Activated T-cell treated with anti-CD3 and anti-CD28 coated beads, Interleukin-2, amount 50 U/mL, for 4 hours (primary cell): Measurements from ENCODE around the gene DGKH. TPM values are rescaled to one million over a fixed set of nuclear protein-coding genes. Genes with fewer than 3 reads are reported as not detected.
"Not testable (repeated sequence)": the region's sequence is repeated elsewhere in the genome, so short reads cannot be mapped to it uniquely, and the experiment has no call there.

Source experiments
- ATAC-seq, 2 donors: fragments of 200-7000 bp; cut with Tn5 transposase; one replicate each; pipeline ENCODE4 v1.10.0; 2021
- DNase-seq: peaks from one replicate; pipeline ENCODE4 v3.0.0-alpha.2; 2020
- H3K27me3 Mint-ChIP-seq: one replicate; pipeline ENCODE4 v1.8.0; 2021; ENCODE audit warnings: low read depth, mixed read lengths
- H3K36me3 Mint-ChIP-seq: one replicate; pipeline ENCODE4 v1.8.0; 2022; ENCODE audit warnings: mixed read lengths; ENCODE audit not compliant: insufficient read depth
- H3K4me1 Mint-ChIP-seq: one replicate; pipeline ENCODE4 v1.8.0; 2021; ENCODE audit warnings: low read depth, mixed read lengths
- H3K4me3 Mint-ChIP-seq: one replicate; pipeline ENCODE4 v1.8.0; 2021; ENCODE audit warnings: mild to moderate bottlenecking, moderate library complexity, mixed read lengths
- H3K9me3 Mint-ChIP-seq: one replicate; pipeline ENCODE4 v1.8.0; 2021; ENCODE audit warnings: mixed read lengths
- total RNA-seq, 3 donors: library from RNA; stranded (reverse); gene quantifications; one replicate each; pipeline ENCODE4 v1.2.1, GENCODE V29; 2021

Gene DGKH
- total RNA-seq, 3 donors from 2014 or later: 5.1 to 5.7 (median 5.6) TPM

DNA sequence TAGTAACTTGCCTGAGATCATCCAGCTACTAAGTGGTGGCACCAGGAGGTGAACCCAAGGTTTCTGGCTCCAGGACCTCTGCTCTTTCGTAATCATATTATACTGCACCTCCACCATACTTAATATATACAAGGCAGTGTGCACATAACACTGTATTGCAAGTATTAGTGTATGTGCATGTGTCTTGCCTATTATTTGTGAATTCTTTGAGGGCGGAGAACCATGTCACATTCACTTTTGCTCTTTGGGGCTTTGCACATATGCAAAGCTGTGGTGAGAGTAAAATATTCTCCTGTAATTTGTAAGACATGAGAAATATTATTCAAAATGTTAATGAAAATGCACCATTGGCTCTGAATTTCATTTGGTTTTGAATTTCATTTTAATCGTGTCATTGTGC is 78.6 kb downstream of the DGKH start:
- Mint-ChIP-seq H3K4me1 (no peaks in the 10 kb centered on the region), H3K27me3 (no peaks in the 10 kb centered on the region), H3K9me3 (no peaks in the 10 kb centered on the region), H3K36me3 (peaks cover 15% of the 10 kb centered on the region), H3K4me3 (no peak overlapping the region)
- ATAC-seq: no peak
- no peak for DNase-seq

DNA sequence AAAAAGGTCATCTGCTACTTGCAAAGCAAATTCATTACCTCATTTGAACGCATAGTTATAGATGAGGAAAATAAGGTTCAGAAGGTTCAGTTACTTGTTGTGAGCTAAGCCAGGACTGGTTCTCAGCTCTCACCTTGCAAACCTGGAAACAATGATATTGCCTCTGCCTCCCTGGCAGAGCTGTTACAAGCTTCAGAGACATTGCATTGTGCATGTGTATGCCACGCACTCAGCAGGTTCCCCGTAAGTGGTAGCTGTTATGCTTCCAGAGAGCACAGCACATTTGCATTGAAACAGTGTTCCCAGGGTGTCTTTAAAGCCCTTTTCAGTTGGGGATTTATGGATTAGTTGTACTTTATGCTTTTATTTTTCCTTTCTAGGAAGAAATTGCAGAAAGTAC is 80.6 kb downstream of the DGKH start:
- no peaks in the 10 kb centered on the region for H3K4me1 Mint-ChIP-seq
- no peaks in the 10 kb centered on the region for H3K9me3 Mint-ChIP-seq
- H3K36me3 Mint-ChIP-seq: peaks cover 17% of the 10 kb centered on the region
- ATAC-seq (no peak), DNase-seq (no peak)
- H3K27me3 Mint-ChIP-seq: no peaks in the 10 kb centered on the region
- H3K4me3 Mint-ChIP-seq: no peak overlapping the region

DNA sequence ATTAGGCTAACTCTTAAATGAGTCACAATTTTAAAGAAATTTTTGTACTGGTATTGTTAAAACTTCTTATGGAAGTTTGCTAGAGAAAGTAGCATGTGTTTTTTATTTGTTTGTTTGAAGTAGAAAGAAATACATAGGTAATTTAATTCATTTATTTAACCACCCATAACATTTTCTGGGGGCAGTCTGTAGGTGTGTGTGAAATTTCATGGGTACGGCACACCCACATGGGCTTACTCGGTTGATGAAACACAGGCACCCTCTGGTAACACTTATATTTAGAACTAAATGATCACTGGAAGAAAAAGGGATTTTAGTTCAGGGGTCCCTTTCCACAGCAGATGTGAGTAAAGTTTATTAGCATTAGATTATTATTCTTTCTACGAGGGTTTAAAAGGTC is 88.1 kb downstream of the DGKH start:
- H3K4me1 Mint-ChIP-seq: no peaks in the 10 kb centered on the region
- H3K9me3 Mint-ChIP-seq: no peaks in the 10 kb centered on the region
- DNase-seq (no peak), ATAC-seq (no peak)
- H3K27me3 Mint-ChIP-seq: no peaks in the 10 kb centered on the region
- no peak overlapping the region for H3K4me3 Mint-ChIP-seq
- peaks cover 14% of the 10 kb centered on the region for H3K36me3 Mint-ChIP-seq

DNA sequence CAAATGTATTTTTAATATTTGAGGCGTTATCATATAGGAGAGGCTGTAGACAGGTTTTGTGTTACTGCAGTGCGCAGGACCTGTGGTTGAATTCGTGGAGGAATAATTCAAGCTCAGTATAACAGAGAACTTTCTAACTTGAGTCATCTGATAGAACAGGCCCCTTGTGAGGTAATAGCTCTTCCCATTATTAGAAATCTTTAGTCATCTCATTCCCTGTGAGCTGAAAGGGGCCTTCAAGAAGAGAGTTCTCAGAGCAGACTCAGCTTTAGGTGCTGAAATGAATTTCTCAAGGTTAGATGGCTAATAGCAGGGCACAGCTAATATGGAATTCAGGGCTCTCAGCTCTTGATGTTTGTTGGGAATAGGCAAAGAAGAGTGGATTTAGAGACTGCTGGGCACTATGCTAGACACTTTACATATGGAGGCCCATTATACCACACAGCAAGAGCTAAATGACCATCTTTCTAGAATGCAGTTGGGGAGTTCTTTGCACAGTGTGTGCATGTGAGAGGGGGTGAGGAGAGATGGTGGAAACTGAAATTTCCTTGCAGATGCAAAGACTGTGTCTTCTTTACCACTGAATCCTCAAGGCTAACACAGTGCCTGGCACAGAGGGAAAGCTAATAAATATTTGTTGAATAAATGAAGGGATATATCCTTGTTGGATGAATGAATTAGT is 89.5 kb downstream of the DGKH start:
- H3K4me3 Mint-ChIP-seq: no peak overlapping the region
- ATAC-seq (peak in 1 of 2 donors; percentile 34), DNase-seq (no peak)
- H3K9me3 Mint-ChIP-seq: no peaks in the 10 kb centered on the region
- H3K36me3 Mint-ChIP-seq: peaks cover 14% of the 10 kb centered on the region
- no peaks in the 10 kb centered on the region for H3K27me3 Mint-ChIP-seq
- no peaks in the 10 kb centered on the region for H3K4me1 Mint-ChIP-seq

DNA sequence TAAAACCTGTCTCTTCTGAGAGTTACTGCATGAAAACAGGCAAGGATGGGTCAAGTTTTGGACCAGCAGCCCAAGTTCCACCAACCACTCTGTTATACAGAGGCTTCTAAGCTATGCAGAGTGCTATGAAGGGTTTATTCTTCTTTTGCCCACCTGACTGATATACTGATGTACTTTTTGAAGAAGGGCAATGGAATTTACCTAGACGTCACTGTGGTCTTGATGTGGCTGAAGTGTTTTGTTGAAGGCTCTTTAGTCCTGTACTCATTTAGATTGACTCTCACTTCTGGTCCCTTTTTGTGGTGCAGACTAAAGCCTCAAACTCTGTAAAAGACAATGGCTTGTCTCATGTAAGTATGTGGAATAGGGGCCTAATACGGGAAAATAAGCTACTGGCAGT is 92.0 kb downstream of the DGKH start:
- Mint-ChIP-seq H3K4me1 (no peaks in the 10 kb centered on the region), H3K4me3 (no peak overlapping the region), H3K36me3 (peaks cover 12% of the 10 kb centered on the region), H3K9me3 (no peaks in the 10 kb centered on the region), H3K27me3 (no peaks in the 10 kb centered on the region)
- ATAC-seq: no peak
- DNase-seq: no peak

DNA sequence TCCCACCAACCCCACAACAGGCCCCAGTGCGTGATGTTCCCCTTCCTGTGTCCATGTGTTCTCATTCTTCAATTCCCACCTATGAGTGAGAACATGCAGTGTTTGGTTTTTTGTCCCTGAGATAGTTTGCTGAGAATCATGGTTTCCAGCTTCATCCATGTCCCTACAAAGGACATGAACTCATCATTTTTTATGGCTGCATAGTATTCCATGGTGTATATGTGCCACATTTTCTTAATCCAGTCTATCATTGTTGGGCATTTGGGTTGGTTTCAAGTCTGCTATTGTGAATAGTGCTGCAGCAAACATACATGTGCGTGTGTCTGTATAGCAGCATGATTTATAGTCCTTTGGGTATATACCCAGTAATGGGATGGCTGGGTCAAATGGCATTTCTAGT is 92.6 kb downstream of the DGKH start:
- not testable (repeated sequence) for DNase-seq, ATAC-seq, H3K4me3 Mint-ChIP-seq, H3K27me3 Mint-ChIP-seq, H3K4me1 Mint-ChIP-seq, H3K36me3 Mint-ChIP-seq, H3K9me3 Mint-ChIP-seq

DNA sequence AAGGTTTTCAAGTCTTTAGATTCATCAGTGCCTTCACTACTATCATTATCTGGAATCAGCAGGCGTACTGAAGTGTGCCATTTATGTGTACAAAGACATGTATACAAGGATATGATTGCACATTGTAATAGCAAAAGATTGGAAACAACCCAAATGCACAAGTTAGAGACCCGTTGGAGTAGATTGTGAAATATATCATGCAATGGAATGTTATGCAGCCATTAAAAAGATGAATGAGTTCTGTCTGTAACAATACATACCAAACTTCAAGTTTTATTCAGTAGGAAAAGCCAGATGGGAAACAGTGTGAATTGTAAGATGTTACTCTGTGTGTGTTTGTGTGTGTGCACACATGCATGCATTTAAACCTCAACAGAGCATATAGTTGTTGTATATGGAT is 97.9 kb downstream of the DGKH start:
- Mint-ChIP-seq H3K4me3 (no peak overlapping the region), H3K36me3 (peaks cover 2% of the 10 kb centered on the region), H3K4me1 (peaks cover 15% of the 10 kb centered on the region), H3K27me3 (no peaks in the 10 kb centered on the region), H3K9me3 (no peaks in the 10 kb centered on the region)
- DNase-seq: no peak
- no peak for ATAC-seq

DNA sequence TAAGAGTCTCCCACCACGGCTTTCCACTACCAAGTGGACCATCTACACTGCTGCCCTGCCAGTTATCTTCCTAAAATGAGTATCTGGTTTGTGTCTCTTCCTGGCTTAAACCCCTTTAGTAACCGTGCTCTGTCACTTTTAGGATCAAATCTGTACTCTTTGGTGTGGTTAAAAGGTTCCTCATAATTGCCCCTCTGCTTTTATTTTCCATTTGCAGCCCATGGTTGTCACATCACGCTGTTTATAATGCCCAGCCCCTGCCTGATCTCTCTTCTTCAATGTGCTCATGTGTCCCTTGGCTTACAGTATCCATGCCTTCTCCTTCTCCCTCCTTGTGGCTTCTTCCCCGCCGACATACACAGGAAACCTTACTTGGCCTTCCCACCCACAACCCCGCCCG is 100.1 kb downstream of the DGKH start:
- DNase-seq: no peak
- no peak for ATAC-seq
- peaks cover 15% of the 10 kb centered on the region for H3K4me1 Mint-ChIP-seq
- no peaks in the 10 kb centered on the region for H3K27me3 Mint-ChIP-seq
- H3K9me3 Mint-ChIP-seq: no peaks in the 10 kb centered on the region
- no peak overlapping the region for H3K4me3 Mint-ChIP-seq
- H3K36me3 Mint-ChIP-seq: peaks cover 2% of the 10 kb centered on the region

DNA sequence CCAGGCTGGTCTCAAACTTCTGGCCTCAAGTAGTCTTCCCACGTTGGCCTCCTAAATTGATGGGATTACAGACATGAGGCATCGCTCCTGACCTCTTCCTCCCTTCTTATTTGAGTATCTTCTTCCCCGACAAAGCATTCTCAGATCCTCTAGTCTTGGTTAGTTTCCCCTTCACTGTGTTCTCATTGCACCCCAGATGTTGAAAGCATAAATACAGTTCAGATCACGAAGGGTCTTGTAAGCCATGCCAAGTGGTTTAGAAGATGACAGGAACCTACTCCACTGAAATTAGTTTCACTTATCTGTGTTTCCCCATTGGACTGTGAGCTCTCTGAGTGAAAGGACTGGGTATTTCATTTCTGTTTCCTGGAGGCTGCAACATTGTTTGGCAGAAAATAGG is 100.7 kb downstream of the DGKH start:
- Mint-ChIP-seq H3K4me3 (no peak overlapping the region), H3K9me3 (no peaks in the 10 kb centered on the region)

DNA sequence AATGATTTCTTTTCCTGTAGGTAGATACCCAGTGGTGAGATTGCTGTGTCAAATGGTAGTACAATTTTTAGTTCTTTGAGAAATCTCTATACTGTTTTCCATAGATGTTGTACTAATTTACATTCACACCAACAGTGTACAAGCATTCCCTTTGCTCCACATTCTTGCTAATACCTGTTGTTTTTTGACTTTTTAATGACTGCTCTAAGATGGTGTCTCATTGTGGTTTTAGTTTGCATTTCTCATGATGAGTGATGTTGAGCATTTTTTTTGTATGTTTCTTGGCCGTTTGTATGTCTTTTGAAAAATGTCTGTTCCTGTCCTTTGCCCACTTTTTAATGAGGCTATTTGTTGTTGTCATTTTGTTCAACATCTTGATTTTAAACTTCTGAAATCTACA is 103.3 kb downstream of the DGKH start:
- Mint-ChIP-seq H3K4me1 (peaks cover 14% of the 10 kb centered on the region), H3K36me3 (peaks cover 6% of the 10 kb centered on the region), H3K27me3 (no peaks in the 10 kb centered on the region), H3K4me3 (no peak overlapping the region), H3K9me3 (no peaks in the 10 kb centered on the region)
- no peak for ATAC-seq
- DNase-seq: no peak

More for the DNA sequence above, 100.7 kb downstream of the DGKH start:
- ATAC-seq (no peak), DNase-seq (no peak)
- Mint-ChIP-seq H3K4me1 (peaks cover 15% of the 10 kb centered on the region), H3K36me3 (peaks cover 2% of the 10 kb centered on the region), H3K27me3 (no peaks in the 10 kb centered on the region)

DNA sequence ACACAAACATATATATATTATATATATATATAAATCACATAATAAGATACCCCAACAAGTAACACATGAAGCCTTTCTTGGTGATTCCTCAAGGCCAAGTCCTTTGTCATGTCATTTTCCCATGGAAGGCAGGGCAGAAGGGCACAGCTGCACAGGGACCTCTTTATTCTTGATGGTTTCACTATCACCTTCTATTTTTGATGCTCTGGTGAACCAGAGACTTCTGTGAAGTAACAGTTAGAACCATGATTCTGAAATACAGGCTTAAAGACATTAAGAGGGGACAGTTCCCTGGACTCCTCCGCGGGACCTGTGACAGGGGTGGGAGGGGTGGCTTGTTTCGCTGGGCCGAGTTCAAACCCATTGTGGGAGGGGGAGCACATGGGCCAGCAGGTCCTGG is 104.0 kb downstream of the DGKH start:
- Mint-ChIP-seq H3K9me3 (no peaks in the 10 kb centered on the region), H3K4me1 (peaks cover 11% of the 10 kb centered on the region), H3K4me3 (no peak overlapping the region), H3K27me3 (no peaks in the 10 kb centered on the region), H3K36me3 (peaks cover 6% of the 10 kb centered on the region)
- DNase-seq: no peak
- ATAC-seq: no peak

DNA sequence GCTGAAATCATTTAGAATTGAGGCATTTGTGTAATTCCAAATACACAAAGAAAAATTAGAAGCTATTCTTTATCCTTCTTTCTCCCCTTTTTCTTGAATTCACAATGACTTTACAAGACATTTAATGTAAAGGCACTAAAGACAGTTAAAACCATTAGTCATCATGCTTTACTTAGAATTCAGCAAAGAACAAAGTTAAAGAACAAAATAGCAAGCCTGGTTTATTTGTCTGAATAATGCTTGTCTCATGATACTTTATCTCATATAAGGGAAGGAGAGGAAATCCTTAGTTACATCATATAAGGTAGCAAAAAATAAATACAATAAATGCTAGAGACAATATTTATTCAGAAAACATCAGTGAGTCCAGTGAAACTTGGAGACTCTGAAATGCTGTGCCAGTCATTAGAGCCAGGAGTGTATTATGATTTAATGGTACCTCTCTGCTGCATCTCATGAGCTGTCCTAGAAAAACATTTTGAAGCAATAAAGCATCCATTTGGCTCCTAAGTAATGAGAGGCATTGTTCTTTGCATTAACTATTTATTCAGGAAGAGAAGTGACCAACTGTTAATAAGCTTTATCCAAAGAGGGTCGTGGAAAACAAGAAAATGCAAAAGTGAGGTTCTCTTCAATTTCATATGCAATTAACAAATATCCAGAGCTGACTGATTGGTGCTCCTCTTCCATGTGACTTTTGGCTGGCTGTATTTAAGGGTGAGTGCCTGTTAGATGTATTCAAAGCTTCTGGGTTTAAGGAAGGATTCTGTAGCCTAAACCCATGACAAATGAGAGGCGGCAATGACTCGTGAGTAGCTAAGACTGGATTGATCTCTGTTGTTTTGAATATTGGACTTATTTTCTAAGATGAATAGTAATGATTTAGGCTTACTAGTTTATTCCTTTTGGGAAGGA is 105.0 kb downstream of the DGKH start:
- Mint-ChIP-seq H3K4me3 (no peak overlapping the region), H3K27me3 (no peaks in the 10 kb centered on the region), H3K9me3 (no peaks in the 10 kb centered on the region), H3K4me1 (peaks cover 6% of the 10 kb centered on the region), H3K36me3 (peaks cover 8% of the 10 kb centered on the region)
- ATAC-seq: no peak
- no peak for DNase-seq

DNA sequence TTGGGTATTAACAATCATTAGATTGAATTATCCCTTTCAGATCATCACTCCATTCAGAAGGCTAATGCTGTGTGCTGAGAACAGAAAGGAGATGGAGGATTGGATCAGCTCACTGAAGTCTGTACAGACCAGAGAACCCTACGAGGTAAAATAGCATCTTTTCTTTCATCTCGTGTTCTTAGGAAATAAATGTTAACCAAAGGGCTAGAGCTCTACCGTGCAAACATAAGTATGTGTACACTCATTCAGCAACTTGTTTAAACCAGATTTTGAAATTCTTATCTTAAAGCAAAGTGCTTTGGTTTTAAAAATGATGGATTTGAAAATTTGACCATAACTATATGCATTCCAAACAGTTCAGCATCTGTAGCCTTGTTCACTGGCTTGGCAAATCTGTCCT is 106.8 kb downstream of the DGKH start:
- Mint-ChIP-seq H3K4me3 (no peak overlapping the region), H3K27me3 (no peaks in the 10 kb centered on the region), H3K4me1 (no peaks in the 10 kb centered on the region), H3K36me3 (peaks cover 13% of the 10 kb centered on the region), H3K9me3 (no peaks in the 10 kb centered on the region)
- no peak for ATAC-seq
- DNase-seq: no peak

DNA sequence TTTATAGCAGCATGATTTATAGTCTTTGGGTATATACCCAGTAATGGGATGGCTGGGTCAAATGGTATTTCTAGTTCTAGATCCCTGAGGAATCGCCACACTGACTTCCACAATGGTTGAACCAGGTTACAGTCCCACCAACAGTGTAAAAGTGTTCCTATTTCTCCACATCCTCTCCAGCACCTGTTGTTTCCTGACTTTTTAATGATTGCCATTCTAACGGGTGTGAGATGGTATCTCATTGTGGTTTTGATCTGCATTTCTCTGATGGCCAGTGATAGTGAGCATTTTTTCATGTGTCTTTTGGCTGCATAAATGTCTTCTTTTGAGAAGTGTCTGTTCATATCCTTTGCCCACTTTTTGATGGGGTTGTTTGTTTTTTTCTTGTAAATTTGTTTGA is 114.9 kb downstream of the DGKH start:
- DNase-seq, ATAC-seq: not testable (repeated sequence)

DNA sequence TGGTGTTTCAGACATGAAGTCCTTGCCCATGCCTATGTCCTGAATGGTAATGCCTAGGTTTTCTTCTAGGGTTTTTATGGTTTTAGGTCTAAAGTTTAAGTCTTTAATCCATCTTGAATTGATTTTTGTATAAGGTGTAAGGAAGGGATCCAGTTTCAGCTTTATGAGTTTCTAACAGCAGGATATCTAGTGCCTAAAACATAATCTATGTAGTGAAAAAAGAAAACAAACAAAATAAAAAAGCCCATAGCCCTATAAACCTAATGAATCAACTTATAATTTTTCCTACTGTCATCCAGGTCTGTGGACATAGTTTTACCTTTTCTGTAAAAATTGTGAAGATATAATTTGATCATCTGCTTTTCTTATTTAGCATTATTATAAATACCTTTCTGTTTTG is 115.5 kb downstream of the DGKH start:
- H3K9me3 Mint-ChIP-seq, H3K27me3 Mint-ChIP-seq, H3K4me3 Mint-ChIP-seq, DNase-seq, ATAC-seq, H3K4me1 Mint-ChIP-seq: not testable (repeated sequence)
- H3K36me3 Mint-ChIP-seq: peaks cover 34% of the 10 kb centered on the region

More for the DNA sequence above, 114.9 kb downstream of the DGKH start:
- not testable (repeated sequence) for H3K4me1 Mint-ChIP-seq, H3K27me3 Mint-ChIP-seq, H3K4me3 Mint-ChIP-seq, H3K9me3 Mint-ChIP-seq
- H3K36me3 Mint-ChIP-seq: peaks cover 35% of the 10 kb centered on the region
